Upper lobe of left lung (tissue), 4 donors: ENCODE data around the gene PTPRN2.

Experiments
- CTCF ChIP-seq, 6 experiments: fragments of 450-650 bp in 4 of 6; fragments of 200-600 bp in 2 of 6; sonication (generic) in 2 of 6; IDR thresholded peaks; one replicate each; pipeline ENCODE4 v1.5.1; 2016 to 2019; ENCODE audit warnings: antibody characterized with exemption in 6 of 6
- POLR2A ChIP-seq, 4 donors: fragments of 450-650 bp; IDR thresholded peaks; one replicate each; pipeline ENCODE4 v1.5.1; 2016 to 2017; ENCODE audit warnings: antibody characterized with exemption in 4 of 4, mild to moderate bottlenecking in 2 of 4

DNA sequence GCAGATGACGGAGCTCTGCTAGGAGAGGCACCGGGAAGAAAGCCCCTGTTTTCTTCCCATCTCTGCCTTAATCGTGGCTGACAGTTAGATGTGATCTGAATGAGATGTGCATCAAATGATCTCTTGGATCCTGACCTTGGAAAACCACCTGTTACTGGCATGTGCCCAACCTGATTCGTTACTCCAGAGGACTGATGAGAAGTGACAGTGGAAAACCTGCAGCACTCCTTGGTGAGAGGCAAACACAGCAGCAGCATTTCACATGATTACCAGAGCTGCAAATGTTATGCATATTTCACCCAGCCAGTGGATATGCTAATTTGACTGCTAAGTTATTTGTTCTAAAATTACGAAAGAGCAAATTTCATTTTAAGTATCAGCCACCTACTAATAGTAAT, 95.3 kb downstream of the PTPRN2 start:
- TF ChIP-seq POLR2A (IDR thresholded peaks at IDR 0.05) (no peak), CTCF (IDR thresholded peaks at IDR 0.05) (no peak)
